Panc1 (cell line): ENCODE measurements around the gene ADARB2. TPM values are rescaled to one million over a fixed set of nuclear protein-coding genes. Genes with fewer than 3 reads are reported as not detected.

ENCODE experiments used
- ATAC-seq: fragments of 200-7000 bp; cut with Tn5 transposase; 2 replicates; pipeline ENCODE4 v1.9.1; 2020; ENCODE audit warnings: mild to moderate bottlenecking, moderate library complexity
- BruUV-seq: library from RNA; stranded (reverse); fragments of 400-500 nt; replicated peaks from 2 replicates; lab custom pipeline; 2021; lab: Mats Ljungman, UMichigan
- CTCF ChIA-PET: fragments of 300-600 bp; sonication (Branson Sonifier 250); formaldehyde crosslinking; loops from one replicate; lab custom pipeline; 2022; ENCODE audit warnings: antibody characterized with exemption; lab: Charles Lee
- POLR2A ChIA-PET: fragments of 300-600 bp; sonication (Branson Sonifier 250); formaldehyde crosslinking; loops from one replicate; lab custom pipeline; 2022; ENCODE audit warnings: antibody characterized with exemption; lab: Charles Lee
- DNase-seq: peaks from one replicate; pipeline ENCODE4 v3.0.0-alpha.2; 2010; ENCODE audit warnings: low read depth, low spot score
- H3K27ac ChIP-seq: 2 replicates; pipeline ENCODE4 v1.5.1; 2011; ENCODE audit warnings: mild to moderate bottlenecking, low read length, inconsistent platforms
- H3K27me3 ChIP-seq: fragments of 200-500 bp; sonication (Bioruptor generic); 2 replicates; pipeline ENCODE4 v1.6.0; 2014; ENCODE audit warnings: low read length, inconsistent platforms; ENCODE audit not compliant: control insufficient read depth, insufficient read depth
- H3K36me3 ChIP-seq: fragments of 200-500 bp; sonication (Bioruptor generic); 2 replicates; pipeline ENCODE4 v1.5.1; 2014; ENCODE audit warnings: inconsistent platforms, mild to moderate bottlenecking, low read length, moderate library complexity; ENCODE audit not compliant: control insufficient read depth, insufficient read depth
- H3K4me1 ChIP-seq: 2 replicates; pipeline ENCODE4 v1.5.1; 2011; ENCODE audit warnings: inconsistent platforms, mild to moderate bottlenecking, low read length, moderate library complexity; ENCODE audit not compliant: control insufficient read depth, insufficient read depth
- H3K4me3 ChIP-seq, 2 experiments: 2 replicates each; pipeline ENCODE4 v1.5.1; 2011 to 2012; ENCODE audit warnings: low read depth in 2 of 2, low read length in 2 of 2, mild to moderate bottlenecking in 2 of 2, inconsistent platforms in 1 of 2, moderate library complexity in 1 of 2
- H3K9me3 ChIP-seq: fragments of 200-500 bp; sonication (Bioruptor generic); 2 replicates; pipeline ENCODE4 v1.5.1; 2014; ENCODE audit warnings: low read depth, mild to moderate bottlenecking, inconsistent platforms, low read length, moderate library complexity; ENCODE audit not compliant: control insufficient read depth, insufficient read depth
- CTCF ChIP-seq: fragments of 450-650 bp; IDR thresholded peaks from 2 replicates; pipeline ENCODE4 v1.5.1; 2017; ENCODE audit warnings: mild to moderate bottlenecking
- POLR2AphosphoS5 ChIP-seq: IDR thresholded peaks from 2 replicates; pipeline ENCODE4 v1.6.1; 2012; ENCODE audit warnings: mild to moderate bottlenecking, low read depth, low read length, moderate library complexity
- SIN3A ChIP-seq: IDR thresholded peaks from 2 replicates; pipeline ENCODE4 v1.6.1; 2012; ENCODE audit warnings: low read depth, mild to moderate bottlenecking, low read length, moderate library complexity, borderline replicate concordance; ENCODE audit not compliant: insufficient read depth
- TCF7L2 ChIP-seq: IDR thresholded peaks from 2 replicates; pipeline ENCODE4 v1.6.1; 2011; ENCODE audit warnings: mild to moderate bottlenecking, low read depth, low read length, inconsistent platforms
- in situ Hi-C: cut with HindIII; loops from 2 replicates; pipeline ENCODE4 v1.10.0; 2016; ENCODE audit warnings: low sequenced_read_pairs, low pct_unique_long_range_greater_than_20kb
- intact Hi-C: fragments of 100-400 bp; cut with micrococcal nuclease; formaldehyde crosslinking; loops from one replicate; pipeline ENCODE4 v1.10.0; 2022; ENCODE audit not compliant: unreplicated experiment
- total RNA-seq: library from RNA; stranded (reverse); gene quantifications from one replicate; pipeline ENCODE4 v1.2.1, GENCODE V29; 2021; ENCODE audit not compliant: unreplicated experiment
- TF ChIP-seq, protein P1 (sequence below), 2 experiments: IDR thresholded peaks; 2 replicates each; pipeline ENCODE4 v1.6.1; 2011 to 2012; ENCODE audit warnings: low read depth in 2 of 2, control low read depth in 1 of 2, low read length in 1 of 2, mild to moderate bottlenecking in 1 of 2, moderate library complexity in 1 of 2; ENCODE audit not compliant: insufficient read depth in 1 of 2

Gene ADARB2
- total RNA-seq, 1 experiment from 2014 or later, result 0.31 TPM

DNA sequence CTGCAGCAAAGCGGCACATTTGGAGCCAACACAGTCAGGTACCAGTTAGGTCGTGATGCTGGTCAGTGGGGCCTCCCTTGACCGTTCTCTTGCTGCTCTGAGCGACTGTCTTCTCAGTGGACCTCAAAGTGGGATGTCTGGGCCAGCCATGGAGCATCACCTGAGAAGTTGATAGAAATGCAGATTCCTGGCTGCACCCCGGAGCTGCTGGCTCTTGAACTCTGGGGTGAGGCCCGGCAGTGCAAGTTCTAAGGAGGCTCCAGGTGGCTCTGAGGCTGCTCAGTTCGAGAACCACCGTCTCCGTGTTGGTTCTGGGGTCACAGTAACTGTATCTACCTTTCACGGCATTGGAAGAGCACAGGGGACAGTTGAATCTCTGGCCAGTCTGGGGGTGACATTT is 533.6 kb downstream of the ADARB2 start:
- no peak overlapping the region for H3K27ac ChIP-seq
- BruUV-seq, result no TSS peak
- intact Hi-C loops, result no loop called here
- no peak for TF ChIP-seq POLR2AphosphoS5
- TF ChIP-seq, protein P1, sequence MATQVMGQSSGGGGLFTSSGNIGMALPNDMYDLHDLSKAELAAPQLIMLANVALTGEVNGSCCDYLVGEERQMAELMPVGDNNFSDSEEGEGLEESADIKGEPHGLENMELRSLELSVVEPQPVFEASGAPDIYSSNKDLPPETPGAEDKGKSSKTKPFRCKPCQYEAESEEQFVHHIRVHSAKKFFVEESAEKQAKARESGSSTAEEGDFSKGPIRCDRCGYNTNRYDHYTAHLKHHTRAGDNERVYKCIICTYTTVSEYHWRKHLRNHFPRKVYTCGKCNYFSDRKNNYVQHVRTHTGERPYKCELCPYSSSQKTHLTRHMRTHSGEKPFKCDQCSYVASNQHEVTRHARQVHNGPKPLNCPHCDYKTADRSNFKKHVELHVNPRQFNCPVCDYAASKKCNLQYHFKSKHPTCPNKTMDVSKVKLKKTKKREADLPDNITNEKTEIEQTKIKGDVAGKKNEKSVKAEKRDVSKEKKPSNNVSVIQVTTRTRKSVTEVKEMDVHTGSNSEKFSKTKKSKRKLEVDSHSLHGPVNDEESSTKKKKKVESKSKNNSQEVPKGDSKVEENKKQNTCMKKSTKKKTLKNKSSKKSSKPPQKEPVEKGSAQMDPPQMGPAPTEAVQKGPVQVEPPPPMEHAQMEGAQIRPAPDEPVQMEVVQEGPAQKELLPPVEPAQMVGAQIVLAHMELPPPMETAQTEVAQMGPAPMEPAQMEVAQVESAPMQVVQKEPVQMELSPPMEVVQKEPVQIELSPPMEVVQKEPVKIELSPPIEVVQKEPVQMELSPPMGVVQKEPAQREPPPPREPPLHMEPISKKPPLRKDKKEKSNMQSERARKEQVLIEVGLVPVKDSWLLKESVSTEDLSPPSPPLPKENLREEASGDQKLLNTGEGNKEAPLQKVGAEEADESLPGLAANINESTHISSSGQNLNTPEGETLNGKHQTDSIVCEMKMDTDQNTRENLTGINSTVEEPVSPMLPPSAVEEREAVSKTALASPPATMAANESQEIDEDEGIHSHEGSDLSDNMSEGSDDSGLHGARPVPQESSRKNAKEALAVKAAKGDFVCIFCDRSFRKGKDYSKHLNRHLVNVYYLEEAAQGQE (IDR thresholded peaks at IDR 0.05; ENCODE audit: insufficient read depth in 1 of 2, low read depth in 2 of 2, low read length in 1 of 2), result no peak
- TF ChIP-seq SIN3A, result no peak
- TF ChIP-seq TCF7L2, result no peak
- no peak for TF ChIP-seq CTCF
- in situ Hi-C loops, result no loop called here
- no peak overlapping the region for H3K4me3 ChIP-seq
- peaks cover 4% of the 10 kb centered on the region; the same call in 1 of the 2 replicates for H3K27me3 ChIP-seq
- POLR2A ChIA-PET, result no interaction called here
- CTCF ChIA-PET, result no interaction called here
- no peak for DNase-seq
- H3K36me3 ChIP-seq, result no peaks in the 10 kb centered on the region
- no peak for ATAC-seq
- H3K9me3 ChIP-seq, result no peaks in the 10 kb centered on the region
- H3K4me1 ChIP-seq, result no peaks in the 10 kb centered on the region

DNA sequence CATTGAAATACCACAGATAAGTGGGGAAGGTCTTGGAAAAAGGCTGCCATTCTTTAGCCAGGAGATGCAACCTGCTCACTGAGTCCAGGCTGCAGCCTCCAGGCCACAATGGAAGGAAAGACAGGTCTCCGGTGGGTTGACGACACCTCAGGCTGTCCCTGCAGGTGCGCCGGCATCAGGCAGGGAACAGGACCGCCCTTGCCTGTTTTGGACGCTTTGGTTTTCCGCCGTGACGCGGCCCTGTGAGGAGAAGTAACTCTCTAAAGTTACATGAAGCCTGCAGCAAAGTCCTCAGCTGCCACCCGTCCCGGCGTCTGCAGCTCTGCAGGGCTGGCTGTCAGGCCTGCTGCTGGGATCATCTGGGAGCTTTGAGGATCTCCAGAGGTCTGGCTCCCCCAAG is 534.1 kb downstream of the ADARB2 start:
- peaks cover 4% of the 10 kb centered on the region; the same call in 1 of the 2 replicates for H3K27me3 ChIP-seq
- no TSS peak for BruUV-seq
- CTCF ChIA-PET, result no interaction called here

More for the DNA sequence above, 534.1 kb downstream of the ADARB2 start:
- intact Hi-C loops (no loop called here), in situ Hi-C loops (no loop called here)
- Histone ChIP-seq H3K27ac (no peak overlapping the region), H3K4me1 (no peaks in the 10 kb centered on the region), H3K9me3 (no peaks in the 10 kb centered on the region), H3K36me3 (no peaks in the 10 kb centered on the region), H3K4me3 (no peak overlapping the region)
- ATAC-seq (no peak), DNase-seq (no peak)
- TF ChIP-seq, protein P1 (IDR thresholded peaks at IDR 0.05; ENCODE audit: insufficient read depth in 1 of 2, low read depth in 2 of 2, low read length in 1 of 2), result no peak
- no peak for TF ChIP-seq SIN3A
- TF ChIP-seq CTCF, result no peak
- TF ChIP-seq POLR2AphosphoS5, result no peak
- TF ChIP-seq TCF7L2, result no peak
- POLR2A ChIA-PET, result no interaction called here
